NT2/D1 (cell line): ENCODE results near the gene SEMA3C.

Source experiments
- DNase-seq: peaks from one replicate; pipeline ENCODE4 v3.0.0-alpha.2; 2011; ENCODE audit warnings: low read depth, low spot score
- H3K27me3 ChIP-seq: 2 replicates; pipeline ENCODE4 v1.6.0; 2011; ENCODE audit warnings: mild to moderate bottlenecking; ENCODE audit not compliant: insufficient read length, insufficient read depth
- H3K36me3 ChIP-seq: 2 replicates; pipeline ENCODE4 v1.6.1; 2011; ENCODE audit warnings: mild to moderate bottlenecking, low read length, mixed read lengths; ENCODE audit not compliant: insufficient read depth, insufficient read length
- H3K4me1 ChIP-seq: 2 replicates; pipeline ENCODE4 v1.5.1; 2011; ENCODE audit not compliant: insufficient read depth, insufficient read length
- H3K4me3 ChIP-seq: 2 replicates; pipeline ENCODE4 v1.5.1; 2011; ENCODE audit warnings: low read depth; ENCODE audit not compliant: insufficient read length
- H3K9ac ChIP-seq: 2 replicates; pipeline ENCODE4 v1.6.0; 2011; ENCODE audit warnings: low read depth; ENCODE audit not compliant: insufficient read length
- H3K9me3 ChIP-seq: 2 replicates; pipeline ENCODE4 v1.5.1; 2011; ENCODE audit warnings: mild to moderate bottlenecking, low read length; ENCODE audit not compliant: insufficient read depth
- SUZ12 ChIP-seq: IDR thresholded peaks from 2 replicates; pipeline ENCODE4 v1.6.1; 2011; ENCODE audit not compliant: insufficient read length, insufficient read depth; ENCODE audit errors: extremely low read depth
- YY1 ChIP-seq: IDR thresholded peaks from 2 replicates; pipeline ENCODE4 v1.6.1; 2011; ENCODE audit not compliant: insufficient read length, insufficient read depth
- ZNF274 ChIP-seq: IDR thresholded peaks from 2 replicates; pipeline ENCODE4 v1.6.1; 2011; ENCODE audit warnings: mild to moderate bottlenecking, low read depth, low read length

The SEMA3C gene

DNA sequence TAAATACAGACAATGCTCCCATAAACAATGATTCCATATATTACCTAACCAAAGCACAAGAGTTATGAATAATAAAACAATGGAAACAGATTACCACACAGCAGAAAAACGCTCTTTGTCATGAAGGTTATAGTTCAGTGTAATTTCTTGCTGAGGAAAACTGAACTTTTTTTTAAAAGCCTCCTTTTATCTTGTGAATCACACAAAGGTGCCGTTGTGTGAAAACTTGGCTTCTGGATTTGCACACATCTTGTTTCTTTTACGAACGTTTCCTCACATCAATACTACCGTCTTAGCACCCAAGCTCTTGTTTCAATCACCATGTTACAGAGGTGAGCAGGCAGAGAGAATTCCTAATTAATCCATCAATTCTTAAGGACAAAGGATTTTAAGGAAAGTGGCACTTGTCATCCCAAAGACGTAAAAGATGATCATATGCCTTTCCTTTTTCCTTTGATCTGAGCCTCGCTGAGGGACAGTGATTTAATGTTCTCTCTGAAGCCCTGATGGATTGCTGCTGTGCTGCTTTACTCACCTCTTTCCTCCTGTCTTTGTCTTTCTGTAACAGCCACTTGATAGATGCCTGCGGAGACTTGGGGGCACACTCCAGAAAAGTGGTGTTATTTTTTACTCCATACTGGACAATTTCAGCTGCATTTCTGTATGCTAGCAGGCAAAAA is 170.3 kb downstream of the SEMA3C start:
- DNase-seq, result no peak
- Histone ChIP-seq H3K36me3 (no peaks in the 10 kb centered on the region), H3K4me3 (no peak overlapping the region), H3K9ac (no peak overlapping the region), H3K4me1 (no peaks in the 10 kb centered on the region), H3K9me3 (no peaks in the 10 kb centered on the region), H3K27me3 (no peaks in the 10 kb centered on the region)
- TF ChIP-seq ZNF274 (no peak), YY1 (no peak), SUZ12 (no peak)

DNA sequence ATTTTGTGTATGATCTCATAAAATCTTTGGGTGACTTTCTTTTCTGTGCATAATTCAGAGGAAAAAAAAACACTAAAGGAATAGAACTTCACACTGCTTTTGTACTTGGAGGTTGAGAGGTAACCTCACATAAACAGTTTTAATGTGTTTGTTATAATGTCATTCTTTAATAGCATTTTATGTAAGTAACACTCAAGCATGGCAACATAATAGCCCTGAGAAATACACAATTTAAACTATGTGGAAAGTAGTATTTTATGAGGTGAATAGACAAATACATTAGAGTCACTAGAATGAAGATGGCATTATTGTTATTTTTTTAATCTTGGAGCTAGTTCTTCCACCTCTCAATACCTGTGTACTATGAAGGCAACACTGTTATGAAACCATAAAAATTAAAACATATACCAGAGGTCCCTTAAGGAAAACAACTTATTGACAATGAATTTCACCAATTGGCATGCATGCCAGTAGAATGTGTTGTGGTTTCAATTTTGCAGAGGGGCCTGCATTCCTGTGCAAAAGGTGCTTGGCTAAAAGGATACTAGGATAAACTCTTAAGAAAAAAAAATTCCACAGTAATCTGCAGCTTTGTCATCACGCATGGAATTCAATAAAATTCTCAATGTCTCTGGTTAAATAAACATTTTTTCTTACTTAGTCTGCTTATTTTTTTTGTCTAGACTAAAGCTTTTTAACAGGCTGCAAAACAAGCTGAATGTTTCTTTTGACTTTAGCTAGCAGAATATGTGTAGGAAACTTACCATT is 177.9 kb downstream of the SEMA3C start:
- no peaks in the 10 kb centered on the region for H3K4me1 ChIP-seq
- DNase-seq, result no peak
- no peaks in the 10 kb centered on the region for H3K27me3 ChIP-seq
- no peak overlapping the region for H3K4me3 ChIP-seq
- no peak overlapping the region for H3K9ac ChIP-seq
- no peaks in the 10 kb centered on the region for H3K36me3 ChIP-seq
- H3K9me3 ChIP-seq, result no peaks in the 10 kb centered on the region
- TF ChIP-seq SUZ12, result no peak
- no peak for TF ChIP-seq ZNF274
- no peak for TF ChIP-seq YY1

DNA sequence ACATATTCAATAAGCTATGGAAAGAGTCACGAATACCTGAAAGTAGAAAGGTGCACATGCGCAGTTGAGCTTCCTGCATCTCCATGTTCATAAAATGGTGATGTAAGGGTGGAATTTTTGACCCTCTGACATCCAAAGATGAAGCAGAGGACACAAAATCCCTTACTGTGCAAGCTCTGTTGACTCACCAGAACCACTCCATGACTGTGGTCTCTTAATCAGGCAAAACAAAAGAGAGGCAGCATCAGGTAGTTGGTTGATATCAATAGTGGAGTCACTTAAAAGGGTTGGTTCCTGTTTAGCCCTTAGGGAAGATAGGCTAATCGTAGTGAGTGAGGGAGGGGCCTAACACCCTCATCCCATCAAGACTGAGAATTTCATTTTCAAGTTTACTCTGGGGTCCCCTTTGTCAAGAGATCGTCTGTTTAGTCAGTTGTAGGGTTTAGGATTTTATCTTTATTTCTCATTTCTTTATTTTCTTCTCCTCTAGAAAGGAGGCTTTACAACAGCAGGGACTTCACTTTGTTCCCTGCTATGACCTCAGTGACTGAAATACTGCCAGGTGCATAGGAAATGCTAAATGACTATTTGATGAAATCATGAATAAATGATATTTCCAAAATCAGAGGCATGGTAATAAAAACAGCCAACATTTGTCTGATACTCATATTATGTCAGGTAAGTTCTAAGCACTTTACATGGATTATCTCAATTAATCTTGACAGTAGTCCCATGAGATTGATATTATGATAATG is 182.3 kb downstream of the SEMA3C start:
- DNase-seq, result no peak
- no peak for TF ChIP-seq YY1
- TF ChIP-seq SUZ12, result no peak
- no peak for TF ChIP-seq ZNF274
- H3K9me3 ChIP-seq, result no peaks in the 10 kb centered on the region

DNA sequence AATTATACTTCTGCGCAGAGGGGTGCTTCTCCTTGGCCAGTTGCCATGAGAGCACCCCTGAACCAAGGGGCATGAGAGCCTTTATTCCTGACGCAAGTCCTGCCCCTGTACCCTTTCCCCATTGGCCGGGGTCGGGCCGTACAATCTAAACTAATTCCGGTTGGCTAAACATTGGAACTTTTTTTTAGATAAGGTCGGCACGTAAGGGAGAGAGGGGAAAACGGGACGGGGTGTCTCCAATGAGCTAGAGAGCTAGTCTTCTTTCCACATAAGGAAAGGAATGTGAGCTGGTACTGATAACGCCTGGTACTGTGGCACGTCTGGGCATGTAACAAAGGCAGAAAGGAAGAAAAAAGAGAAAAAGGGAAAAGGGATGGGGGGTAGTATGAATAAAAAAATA is 183.5 kb downstream of the SEMA3C start:
- Histone ChIP-seq H3K36me3 (no peaks in the 10 kb centered on the region), H3K27me3 (no peaks in the 10 kb centered on the region), H3K9me3 (no peaks in the 10 kb centered on the region), H3K4me1 (no peaks in the 10 kb centered on the region), H3K4me3 (no peak overlapping the region), H3K9ac (no peak overlapping the region)
- no peak for DNase-seq
- TF ChIP-seq SUZ12 (no peak), ZNF274 (no peak), YY1 (no peak)

More for the DNA sequence above, 182.3 kb downstream of the SEMA3C start:
- Histone ChIP-seq H3K9ac (no peak overlapping the region), H3K36me3 (no peaks in the 10 kb centered on the region), H3K27me3 (no peaks in the 10 kb centered on the region), H3K4me1 (no peaks in the 10 kb centered on the region), H3K4me3 (no peak overlapping the region)

DNA sequence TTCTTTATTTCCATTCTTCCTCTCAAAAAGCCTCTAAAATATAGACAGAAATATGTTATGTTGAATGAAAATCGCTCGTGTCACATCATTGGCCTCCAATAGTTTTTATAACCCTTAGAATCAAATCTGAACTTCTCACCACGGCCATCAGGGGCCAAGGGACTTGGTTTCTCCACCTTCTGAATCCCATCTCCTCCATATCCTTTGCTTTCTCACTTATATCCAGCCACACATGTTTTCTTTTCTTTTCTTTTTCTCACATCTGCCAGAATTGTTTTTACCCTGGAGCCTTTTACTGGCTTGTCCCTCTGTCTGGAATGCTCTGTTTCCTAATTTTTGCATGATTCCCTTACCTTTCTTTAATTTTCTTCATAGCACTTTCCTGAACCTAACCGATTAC is 184.8 kb downstream of the SEMA3C start:
- TF ChIP-seq ZNF274 (no peak), YY1 (no peak), SUZ12 (no peak)
- H3K4me3 ChIP-seq, result no peak overlapping the region

DNA sequence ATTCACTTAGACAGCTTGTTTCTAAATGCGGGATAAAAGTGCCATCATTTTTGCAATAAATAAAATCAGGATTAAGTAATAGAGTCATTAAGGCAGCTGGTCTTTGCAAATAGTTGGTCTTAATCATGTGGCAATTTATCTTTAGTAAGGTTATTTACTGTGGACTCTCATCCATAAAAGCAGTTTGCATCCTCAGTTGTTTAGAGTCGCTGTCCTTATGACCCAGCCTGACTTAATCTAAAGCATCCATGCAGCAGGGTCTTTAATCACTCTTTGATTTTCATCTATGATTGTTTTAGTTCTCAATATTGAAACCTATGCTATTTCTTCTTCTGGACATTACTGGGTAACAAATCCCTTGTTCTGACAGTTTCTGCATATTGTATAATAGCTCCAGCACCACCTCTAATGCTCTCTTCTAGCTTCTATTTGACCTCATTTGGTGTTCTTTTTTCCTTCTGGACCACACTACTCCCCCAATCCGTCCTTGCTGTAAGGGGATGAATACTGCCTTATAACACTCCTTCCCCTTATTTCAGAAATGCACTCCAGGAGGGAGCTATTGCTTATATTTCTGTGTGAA is 185.4 kb downstream of the SEMA3C start:
- TF ChIP-seq SUZ12, result no peak
- TF ChIP-seq YY1, result no peak
- no peak for TF ChIP-seq ZNF274
- no peak for DNase-seq
- no peaks in the 10 kb centered on the region for H3K9me3 ChIP-seq
- H3K9ac ChIP-seq, result no peak overlapping the region
- no peaks in the 10 kb centered on the region for H3K36me3 ChIP-seq
- no peaks in the 10 kb centered on the region for H3K27me3 ChIP-seq
- H3K4me3 ChIP-seq, result no peak overlapping the region
- H3K4me1 ChIP-seq, result no peaks in the 10 kb centered on the region

More for the DNA sequence above, 184.8 kb downstream of the SEMA3C start:
- Histone ChIP-seq H3K27me3 (no peaks in the 10 kb centered on the region), H3K9ac (no peak overlapping the region), H3K36me3 (no peaks in the 10 kb centered on the region), H3K4me1 (no peaks in the 10 kb centered on the region), H3K9me3 (no peaks in the 10 kb centered on the region)
- no peak for DNase-seq

DNA sequence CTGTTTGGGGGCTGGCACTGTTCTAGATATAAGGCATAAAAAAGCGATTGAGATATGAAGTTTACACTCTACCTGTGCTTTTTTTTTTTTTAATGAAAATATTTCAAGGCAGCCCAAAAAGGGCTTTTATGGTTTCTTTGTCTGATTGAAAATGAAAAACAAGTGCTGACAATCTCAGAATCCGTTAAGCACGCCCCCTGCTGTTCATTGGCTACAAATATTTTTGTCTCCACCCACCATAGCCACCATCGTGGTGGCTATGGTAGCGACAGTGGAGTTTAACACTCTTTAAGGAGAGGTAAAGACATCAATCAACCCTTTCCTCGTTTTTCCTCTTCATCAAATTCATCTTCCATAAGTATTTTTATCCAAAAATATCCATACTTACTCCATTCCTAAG is 186.2 kb downstream of the SEMA3C start:
- Histone ChIP-seq H3K4me1 (no peaks in the 10 kb centered on the region), H3K27me3 (no peaks in the 10 kb centered on the region), H3K9me3 (no peaks in the 10 kb centered on the region), H3K9ac (no peak overlapping the region), H3K4me3 (no peak overlapping the region), H3K36me3 (no peaks in the 10 kb centered on the region)
- DNase-seq, result no peak
- TF ChIP-seq SUZ12 (no peak), ZNF274 (no peak), YY1 (no peak)
